GM13976 (cell line): Measurements from ENCODE around the gene AIP.

Source experiments
- DNase-seq: peaks from one replicate; pipeline ENCODE4 v3.0.0; 2012; ENCODE audit warnings: low spot score
- CTCF ChIP-seq: IDR thresholded peaks from 2 replicates; pipeline ENCODE4 v1.5.1; 2012; ENCODE audit warnings: borderline replicate concordance, mild to moderate bottlenecking; ENCODE audit not compliant: insufficient read depth; ENCODE audit errors: extremely low read depth, missing control alignments, control extremely low read depth
- in situ Hi-C: fragments of 300-500 bp; cut with MboI; formaldehyde crosslinking; loops from one replicate; pipeline ENCODE4 v1.12.0; 2022; ENCODE audit warnings: low sequenced_read_pairs, mixed read lengths, inconsistent platforms; ENCODE audit not compliant: unreplicated experiment

The AIP gene

GRCh38 chr11:67500484-67500821 is 17.6 kb downstream of the AIP start:
- no peak for DNase-seq
- TF ChIP-seq CTCF = no peak
- in situ Hi-C loops = loop anchor here (10.0 kb wide), 1 partner anchor 116 kb away; no protein-coding TSS in a partner anchor

DNA sequence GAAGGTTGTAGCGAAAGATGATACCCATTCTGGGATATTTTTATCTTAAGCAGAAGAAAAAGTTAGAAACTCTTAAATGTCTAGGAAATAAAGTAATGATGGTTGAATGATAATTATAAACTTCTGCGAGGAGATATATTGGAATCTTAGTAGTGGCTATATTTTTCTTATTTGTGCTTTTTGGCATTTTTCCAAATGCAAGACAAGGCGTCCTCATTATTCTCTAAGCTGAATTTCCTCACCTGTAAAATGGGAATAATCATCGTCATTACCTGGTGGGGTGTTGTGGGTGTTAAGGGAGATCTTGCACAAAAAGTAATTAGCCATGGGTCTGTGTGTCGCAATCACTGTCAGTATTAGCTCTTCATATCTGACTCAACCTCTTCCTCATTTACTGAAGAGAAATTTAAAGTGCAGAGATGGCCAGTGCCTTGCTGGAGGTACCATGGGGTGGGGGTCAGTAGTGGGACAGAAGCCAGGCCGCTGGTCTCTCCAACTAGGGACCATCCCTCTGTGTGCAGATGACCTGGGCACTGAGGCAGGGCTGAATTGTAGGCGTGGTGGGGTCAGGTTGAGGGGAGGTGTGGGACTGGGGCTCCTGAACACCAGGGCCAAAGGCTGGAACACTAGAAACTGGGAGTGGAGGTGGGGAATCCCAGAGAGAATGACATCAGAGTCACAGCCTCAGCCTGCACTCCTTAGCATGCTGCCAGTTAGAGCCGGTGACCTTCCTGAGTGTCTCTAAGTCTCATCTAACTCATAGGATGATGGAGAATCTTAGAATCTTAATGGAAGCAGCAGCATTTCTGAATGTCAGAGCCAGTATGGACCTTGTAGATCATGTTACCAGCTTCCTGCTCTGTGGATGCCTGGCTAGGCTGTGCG is 18.2 kb downstream of the AIP start:
- in situ Hi-C loops = loop anchor here (10.0 kb wide), 1 partner anchor 116 kb away; no protein-coding TSS in a partner anchor
- no peak for DNase-seq
- TF ChIP-seq CTCF = no peak

DNA sequence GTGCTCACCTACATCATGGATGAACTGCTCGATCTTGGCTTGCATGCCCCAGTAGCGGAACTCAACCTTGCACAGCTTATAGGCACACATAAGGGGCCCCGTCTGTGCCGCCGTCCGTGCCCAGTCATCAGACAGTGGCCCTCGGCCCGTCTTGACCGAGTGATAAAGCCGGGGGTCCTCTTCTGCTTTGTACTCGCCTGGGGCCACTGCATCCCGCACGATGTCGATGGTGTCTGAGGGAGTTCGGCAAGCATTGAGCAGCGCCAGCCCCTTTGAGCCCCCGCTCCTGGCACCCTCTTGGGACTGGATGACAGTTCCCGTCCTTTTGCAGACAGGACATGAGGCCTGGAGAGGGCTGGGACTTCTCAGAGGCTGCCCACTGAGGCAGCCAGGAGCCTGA is 19.0 kb downstream of the AIP start:
- no peak for DNase-seq
- TF ChIP-seq CTCF = no peak
- in situ Hi-C loops = loop anchor here (10.0 kb wide), 1 partner anchor 117 kb away; no protein-coding TSS in a partner anchor

DNA sequence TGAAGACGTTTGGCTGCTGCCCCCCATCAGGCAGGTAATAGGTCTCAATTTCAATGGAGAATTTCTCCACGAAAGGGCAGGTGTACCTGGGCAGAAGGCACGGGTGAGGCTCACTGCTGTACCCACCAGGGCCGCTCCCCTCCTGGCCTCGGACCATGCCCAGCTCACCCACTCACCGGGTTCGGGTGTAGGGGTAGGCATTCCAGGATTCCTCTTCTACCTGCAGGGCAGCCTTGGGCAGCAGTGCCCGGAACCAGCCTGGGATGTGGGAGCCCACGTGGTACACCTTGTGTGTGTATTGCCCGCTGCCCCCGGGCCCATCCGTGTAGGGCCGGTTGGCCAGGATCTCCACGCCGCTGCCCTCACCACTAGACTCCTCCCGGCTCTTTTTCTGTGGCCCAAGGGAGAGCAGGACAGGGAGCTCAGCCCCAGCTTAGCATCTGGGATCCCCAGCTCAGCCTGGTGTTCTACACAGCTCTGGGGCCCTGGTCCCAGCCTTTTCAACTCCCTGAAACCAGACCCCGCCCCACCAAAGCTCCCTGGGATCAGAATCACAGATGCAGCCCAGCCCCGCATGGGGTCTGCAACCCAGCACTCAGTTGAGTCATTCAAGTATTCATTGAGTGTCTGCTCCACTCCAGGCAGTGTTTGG is 19.6 kb downstream of the AIP start:
- DNase-seq = no peak
- in situ Hi-C loops = loop anchor here (10.0 kb wide), 1 partner anchor 118 kb away; no protein-coding TSS in a partner anchor
- TF ChIP-seq CTCF = no peak

DNA sequence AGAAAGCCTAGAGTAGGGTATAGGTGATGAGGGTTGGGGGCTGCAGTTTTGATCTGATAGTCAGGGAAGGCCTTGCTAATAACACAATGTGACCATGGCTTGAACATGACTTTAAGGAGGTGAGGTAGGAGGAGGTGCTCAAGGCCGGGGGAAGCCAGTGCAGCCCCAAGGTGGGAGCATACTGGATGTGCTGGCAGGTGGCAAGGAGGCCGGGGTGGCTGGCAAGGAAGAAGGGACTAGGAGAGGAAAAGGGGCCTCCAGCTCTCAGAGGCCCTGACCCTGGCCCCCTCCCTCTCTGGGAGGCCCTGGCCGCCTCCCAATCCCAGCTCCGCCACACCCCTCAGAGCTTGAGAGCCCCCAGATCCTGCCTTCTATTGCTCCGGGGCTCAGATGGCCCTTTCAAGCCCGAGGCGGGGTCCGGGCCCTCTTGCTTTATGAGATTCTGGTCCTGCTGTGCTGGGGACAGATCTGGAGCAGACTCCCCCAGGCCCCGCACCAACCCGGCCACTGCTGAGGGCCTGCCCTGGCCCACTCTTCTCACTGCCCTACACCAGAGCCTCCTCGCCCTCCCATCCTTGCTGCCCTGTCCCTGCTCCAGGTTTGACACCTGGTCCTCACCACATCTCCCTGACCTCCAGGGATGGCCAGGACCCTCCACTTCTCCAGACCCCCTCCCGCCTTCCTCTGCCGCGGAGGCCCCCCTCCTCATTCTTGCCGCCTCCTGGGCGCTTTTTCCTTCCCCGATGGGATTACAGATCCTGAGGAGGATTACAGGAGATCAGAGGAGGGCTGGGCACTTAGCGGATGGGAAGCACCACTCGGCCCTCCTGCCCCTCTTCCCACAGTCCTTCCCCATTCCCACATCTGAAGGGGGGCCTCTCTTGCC is 20.5 kb downstream of the AIP start:
- no peak for DNase-seq
- in situ Hi-C loops = loop anchor here (10.0 kb wide), 1 partner anchor 119 kb away; no protein-coding TSS in a partner anchor
- no peak for TF ChIP-seq CTCF
